Motor neuron (in vitro differentiated cells): Measurements from ENCODE around the gene LBX1. TPM values are rescaled to one million over a fixed set of nuclear protein-coding genes. Genes with fewer than 3 reads are reported as not detected.
A peak's percentile ranks its signal among the peaks of the same experiment; 100 is the strongest.

Experiments
- ATAC-seq, 8 experiments: fragments of 200-7000 bp; cut with Tn5 transposase; replicated peaks in 6 of 8; 2 replicates each; pipeline ENCODE4 v1.8.0; 2021; ENCODE audit warnings: mild to moderate bottlenecking in 8 of 8, moderate library complexity in 8 of 8
- H3K27ac ChIP-seq, 2 donors: fragments of 250-450 bp; sonication (Bioruptor Pico); 2 replicates each; pipeline ENCODE4 v1.9.0; 2021; ENCODE audit warnings: antibody characterized with exemption in 2 of 2, mild to moderate bottlenecking in 2 of 2, moderate library complexity in 1 of 2
- H3K4me1 ChIP-seq, 2 donors: fragments of 250-450 bp; sonication (Bioruptor Pico); replicated peaks in 1 of 2; 2 replicates each; pipeline ENCODE4 v1.6.1; 2021; ENCODE audit warnings: antibody characterized with exemption in 2 of 2, mild to moderate bottlenecking in 2 of 2, moderate library complexity in 1 of 2
- H3K4me3 ChIP-seq, 5 donors: fragments of 250-450 bp; sonication (Bioruptor Pico); 2 replicates each; pipeline ENCODE4 v1.9.0; 2021; ENCODE audit warnings: antibody characterized with exemption in 5 of 5, mild to moderate bottlenecking in 5 of 5, moderate library complexity in 4 of 5
- WGBS, 10 experiments: fragments of 450-650 bp; shearing (Covaris generic); methylation state at CpG; one replicate each; pipeline ENCODE4 v1.0.0; 2022; 5-methylcytosine and 5-hydroxymethylcytosine counted together
- in situ Hi-C, 9 experiments: fragments of 400-800 bp; cut with MboI; loops; one replicate each; pipeline ENCODE4 v1.15.0; 2021; ENCODE audit warnings: low sequenced_read_pairs in 9 of 9, low pct_unique_long_range_greater_than_20kb in 2 of 9; ENCODE audit not compliant: unreplicated experiment in 9 of 9
- total RNA-seq, 8 experiments: library from RNA; unstranded; fragments of 300-600 nt; gene quantifications; 2 replicates each; pipeline versions ENCODE4 v1.2.3 to v1.2.4, GENCODE V29; 2022

LBX1 gene
- total RNA-seq, 8 experiments from 2014 or later: 0.29 to 58.6 (median 1.8) TPM

DNA sequence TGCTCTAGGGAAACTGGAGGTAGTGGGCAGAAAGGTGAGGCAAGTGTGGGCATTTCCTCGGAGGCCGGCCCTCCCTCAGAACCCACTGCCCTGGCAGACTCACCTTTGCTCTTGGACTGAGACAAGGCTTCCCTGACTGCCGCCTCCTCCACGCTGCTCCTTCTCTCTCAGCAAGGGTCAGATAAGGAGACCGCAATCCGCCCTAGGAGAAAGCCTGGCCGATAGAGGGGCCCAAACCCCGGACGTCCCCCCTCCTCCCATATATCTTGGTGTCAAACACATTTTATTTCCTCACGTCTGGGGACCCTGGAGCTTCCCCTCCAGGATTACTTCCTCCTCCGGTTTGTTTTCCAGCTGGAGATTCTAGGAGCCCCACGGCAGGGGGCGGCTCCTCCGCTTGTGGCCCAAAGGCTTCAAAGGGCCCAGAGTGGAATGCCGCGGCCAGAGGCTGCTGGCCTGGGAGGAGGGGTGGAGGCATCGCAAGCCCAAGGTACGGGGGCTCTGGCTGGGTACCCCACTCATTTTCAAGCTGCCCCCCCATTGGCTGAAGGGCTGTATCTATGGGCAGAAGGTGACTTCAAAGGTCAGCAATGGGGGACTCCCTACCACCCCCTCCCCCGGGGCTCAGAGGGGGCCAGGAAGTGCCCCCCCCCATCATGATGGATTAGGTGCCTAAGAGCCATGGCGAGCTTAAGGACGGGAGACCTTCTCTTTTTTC lies 31.7 kb upstream of the LBX1 start:
- WGBS, 10 experiments: 23 to 93% (median 75%) methylated on average over 3 to 9 of the region's 21 CpGs; no CpG with 5 or more reads in 6 of the 10 experiments
- peaks cover 22 to 52% of the 10 kb centered on the region in 2 donors for H3K4me1 ChIP-seq
- no peak overlapping the region for H3K27ac ChIP-seq
- in situ Hi-C loops: no loop called here
- no peak for ATAC-seq
- no peak overlapping the region for H3K4me3 ChIP-seq

- WGBS, 10 experiments: 33 to 100% (median 87%) methylated on average over 1 to 4 of the region's 4 CpGs; no CpG with 5 or more reads in 2 of the 10 experiments
Observed at GRCh38 chr10:101258179-101258885, 29.1 kb upstream of the LBX1 start.

GRCh38 chr10:101257491-101257890 lies 28.2 kb upstream of the LBX1 start:
- Histone ChIP-seq H3K4me3 (no peak overlapping the region), H3K4me1 (peaks cover 17 to 36% of the 10 kb centered on the region in 2 donors), H3K27ac (no peak overlapping the region)
- in situ Hi-C loops: no loop called here
- no peak for ATAC-seq
- 40 to 93% (median 83%) methylated on average over 2 to 4 of the region's 4 CpGs; no CpG with 5 or more reads in 1 of the 10 experiments for WGBS, 10 experiments

More at GRCh38 chr10:101258179-101258885, 29.1 kb upstream of the LBX1 start:
- peaks cover 22 to 45% of the 10 kb centered on the region in 2 donors for H3K4me1 ChIP-seq
- ATAC-seq: peak in 1 of 8 experiments; percentile 58
- no peak overlapping the region for H3K27ac ChIP-seq
- in situ Hi-C loops: no loop called here
- no peak overlapping the region for H3K4me3 ChIP-seq

DNA sequence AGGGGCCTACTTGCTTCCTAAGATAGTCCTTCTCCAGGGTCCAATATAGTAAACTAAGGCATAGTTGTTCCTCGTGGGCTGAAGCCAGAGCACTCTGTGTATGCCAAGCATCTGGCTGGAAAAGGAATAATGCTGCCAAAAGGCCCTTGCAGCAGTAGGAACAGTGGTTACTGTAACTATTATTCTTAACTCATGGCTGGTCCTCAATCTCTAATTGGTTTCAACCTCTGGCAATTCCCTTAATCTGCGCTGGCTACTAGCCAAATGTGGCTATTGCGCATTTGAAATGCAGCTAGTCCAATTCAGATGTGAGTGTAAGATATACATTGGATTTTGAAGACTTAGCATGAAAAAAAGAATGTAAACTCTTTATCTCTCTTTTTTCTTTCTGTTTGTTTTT lies 27.8 kb upstream of the LBX1 start:
- WGBS, 10 experiments: 8 to 100% (median 59%) methylated on average over 1 to 3 of the region's 3 CpGs; no CpG with 5 or more reads in 2 of the 10 experiments

DNA sequence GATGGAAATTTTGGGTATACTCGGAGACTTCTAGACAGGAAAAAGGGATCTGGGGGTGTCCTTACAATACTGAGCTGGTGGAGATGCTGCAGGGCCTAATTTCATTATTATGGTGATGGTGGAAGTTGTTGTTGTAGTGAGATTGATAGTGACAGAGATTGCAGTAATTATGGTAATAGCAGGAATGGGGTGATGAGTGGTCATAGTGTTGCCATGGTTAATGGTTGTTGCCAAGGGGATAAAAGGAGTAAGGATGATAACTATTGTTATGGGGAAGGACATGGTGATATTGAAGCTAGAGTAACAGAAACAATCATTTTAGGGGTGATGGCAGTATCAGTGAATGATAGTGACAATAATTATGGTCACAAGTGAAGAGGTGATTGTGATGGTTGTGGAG lies 27.1 kb upstream of the LBX1 start:
- Histone ChIP-seq H3K27ac (peak overlapping the region in 1 of 2 donors; percentile 56), H3K4me1 (peaks cover 13 to 25% of the 10 kb centered on the region in 2 donors), H3K4me3 (no peak overlapping the region)
- in situ Hi-C loops: no loop called here
- peak in 4 of 8 experiments; percentile 54 to 70 (median 62) for ATAC-seq
- 20 to 60% (median 42%) methylated on average over 1 of the region's 1 CpG; no CpG with 5 or more reads in 4 of the 10 experiments for WGBS, 10 experiments

More for the DNA sequence above, 27.8 kb upstream of the LBX1 start:
- Histone ChIP-seq H3K4me1 (peaks cover 17 to 32% of the 10 kb centered on the region in 2 donors), H3K27ac (no peak overlapping the region), H3K4me3 (no peak overlapping the region)
- ATAC-seq: peak in 1 of 8 experiments; percentile 78
- in situ Hi-C loops: no loop called here

DNA sequence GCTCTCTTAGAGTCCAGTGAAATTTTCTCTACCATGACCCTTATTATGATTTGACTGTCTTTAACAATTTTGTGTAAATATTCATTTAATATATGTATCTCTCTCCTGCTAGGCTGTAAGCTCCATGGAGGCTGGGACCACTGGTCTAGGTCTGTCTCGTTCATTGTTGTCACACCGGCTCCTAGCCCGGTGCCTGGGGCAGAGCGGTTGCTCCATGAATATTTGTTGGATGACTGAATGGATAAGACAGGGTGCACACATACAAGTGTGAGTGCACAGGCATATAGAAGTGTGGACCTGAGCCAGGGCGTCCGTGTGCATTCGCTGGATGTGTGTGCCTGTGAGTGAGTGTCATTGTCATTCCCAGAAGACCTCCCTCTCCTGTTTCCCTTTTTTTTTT lies 20.9 kb upstream of the LBX1 start:
- 50 to 90% (median 80%) methylated on average over 1 to 6 of the region's 7 CpGs; no CpG with 5 or more reads in 3 of the 10 experiments for WGBS, 10 experiments
- Histone ChIP-seq H3K4me3 (no peak overlapping the region), H3K27ac (peak overlapping the region in 1 of 2 donors; percentile 27), H3K4me1 (peaks cover 7 to 20% of the 10 kb centered on the region in 2 donors)
- peak in 1 of 8 experiments; percentile 22 for ATAC-seq
- in situ Hi-C loops: no loop called here

GRCh38 chr10:101249171-101249581 lies 19.9 kb upstream of the LBX1 start:
- Histone ChIP-seq H3K4me1 (peaks cover 12 to 25% of the 10 kb centered on the region in 2 donors), H3K27ac (peak overlapping the region in 1 of 2 donors; percentile 27), H3K4me3 (no peak overlapping the region)
- ATAC-seq: peak; percentile 6 to 90 (median 82)
- WGBS, 10 experiments: 31 to 80% (median 50%) methylated on average over 1 to 7 of the region's 15 CpGs; no CpG with 5 or more reads in 4 of the 10 experiments
- in situ Hi-C loops: loop anchor here in 1 of 9 experiments (25.0 kb wide), 1 partner anchor 213 kb away; no protein-coding TSS in a partner anchor

DNA sequence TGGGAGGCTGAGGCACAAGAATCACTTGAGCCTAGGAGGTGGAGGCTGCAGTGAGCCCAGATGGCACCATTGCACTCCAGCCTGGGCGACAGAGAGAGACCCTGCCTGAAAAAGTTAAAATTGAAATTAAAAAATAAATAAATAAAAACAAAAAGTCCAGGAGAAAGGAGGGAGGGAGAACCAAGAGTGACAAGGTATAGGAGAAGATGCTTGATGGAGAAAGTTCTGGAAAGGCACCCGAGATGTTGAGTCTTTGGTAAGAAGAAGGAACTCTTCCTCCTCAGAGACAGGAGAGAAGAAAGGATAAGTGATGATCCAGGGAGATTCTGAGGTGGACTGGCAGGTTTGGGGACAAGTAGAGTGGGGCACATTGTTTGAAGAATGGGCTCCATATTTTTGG lies 17.4 kb upstream of the LBX1 start:
- H3K27ac ChIP-seq: no peak overlapping the region
- 52 to 100% (median 63%) methylated on average over 1 to 2 of the region's 2 CpGs; no CpG with 5 or more reads in 1 of the 10 experiments for WGBS, 10 experiments
- ATAC-seq: no peak
- in situ Hi-C loops: loop anchor here in 1 of 9 experiments (25.0 kb wide), 1 partner anchor 216 kb away; no protein-coding TSS in a partner anchor
- no peak overlapping the region for H3K4me3 ChIP-seq
- peaks cover 12 to 25% of the 10 kb centered on the region in 2 donors for H3K4me1 ChIP-seq

DNA sequence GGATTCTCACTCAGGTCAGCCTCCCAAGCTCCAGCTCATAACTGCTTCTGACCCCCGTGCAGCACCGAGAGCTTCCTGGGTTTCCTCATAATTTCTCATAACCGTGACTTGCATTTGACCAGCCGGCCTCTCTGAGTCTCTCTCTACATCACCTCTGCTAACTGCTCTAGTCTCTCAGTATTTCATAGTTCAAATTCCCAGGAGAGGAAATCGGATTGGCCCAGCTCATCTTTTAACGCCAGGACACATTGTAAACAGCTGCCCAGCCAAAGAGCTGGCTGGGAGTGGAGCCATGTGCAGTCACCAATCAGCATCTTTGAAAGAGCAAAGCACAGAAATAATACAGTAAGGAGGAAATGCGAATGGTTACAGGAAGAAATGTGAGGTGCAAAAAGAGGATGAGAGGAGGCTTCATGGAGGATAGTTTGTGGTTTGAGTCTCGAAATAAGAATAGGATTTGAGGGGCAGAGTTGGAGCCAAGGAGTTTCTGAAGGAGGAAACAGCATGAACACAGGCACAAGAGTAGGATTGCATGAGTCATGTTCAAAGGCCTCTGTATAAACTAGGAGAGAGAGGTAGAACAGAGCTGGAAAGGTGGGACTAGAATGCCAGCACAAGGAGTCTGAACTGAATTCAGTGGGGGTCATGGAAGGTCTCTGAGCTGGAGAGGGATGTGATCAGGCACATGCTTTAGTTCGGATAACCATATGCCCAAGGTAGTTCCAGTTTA lies 15.2 kb upstream of the LBX1 start:
- in situ Hi-C loops: loop anchor here in 1 of 9 experiments (25.0 kb wide), 1 partner anchor 218 kb away; no protein-coding TSS in a partner anchor
- Histone ChIP-seq H3K27ac (peak overlapping the region in 1 of 2 donors; percentile 33), H3K4me1 (peaks cover 12 to 18% of the 10 kb centered on the region in 2 donors), H3K4me3 (no peak overlapping the region)
- ATAC-seq: peak in 7 of 8 experiments; percentile 29 to 82 (median 69)
- WGBS, 10 experiments: 16 to 84% (median 55%) methylated on average over 2 to 9 of the region's 9 CpGs; no CpG with 5 or more reads in 1 of the 10 experiments

DNA sequence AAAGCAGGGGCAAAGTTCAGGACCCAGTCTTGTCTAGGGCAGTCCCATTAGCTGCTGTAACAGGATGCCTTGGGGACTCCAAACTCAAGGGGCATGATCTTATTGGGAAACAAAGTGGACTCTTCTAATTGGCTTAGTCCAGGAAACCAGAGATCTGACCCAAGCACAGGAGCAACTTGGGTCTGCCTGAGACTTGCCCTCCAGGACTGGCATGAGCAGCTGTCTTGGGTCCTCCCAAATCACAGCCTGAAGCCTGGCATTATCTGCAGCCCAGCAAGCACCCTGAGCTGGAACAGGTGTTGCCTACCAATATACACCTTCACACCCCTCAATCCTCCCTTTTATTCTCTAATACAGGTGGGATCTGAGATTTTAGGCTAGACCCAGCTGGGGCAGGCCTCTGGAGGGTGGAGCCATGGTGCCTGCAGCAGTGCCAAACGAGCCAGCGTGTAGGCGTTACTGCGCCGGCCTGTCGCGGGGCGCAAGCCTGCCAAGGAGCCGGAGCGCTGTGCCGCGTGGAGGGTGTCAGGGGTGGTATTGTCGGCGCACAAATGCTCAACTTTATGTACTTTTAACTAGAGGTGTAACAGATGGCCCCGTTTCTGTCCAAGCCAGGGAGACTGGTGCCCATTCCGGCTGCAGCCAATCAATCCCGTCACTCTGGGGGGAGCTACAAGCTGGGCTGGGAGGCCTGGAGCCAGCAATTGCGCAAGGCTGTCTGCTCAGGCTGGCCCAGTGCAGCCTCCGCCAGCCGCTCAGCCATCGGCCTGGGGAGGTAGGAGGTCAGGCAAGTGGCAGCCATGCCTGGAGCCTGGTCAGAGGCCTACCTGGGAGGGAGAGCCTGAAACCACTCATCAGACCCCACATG lies 12.8 kb upstream of the LBX1 start:
- Histone ChIP-seq H3K4me1 (peaks cover 5% of the 10 kb centered on the region in 2 donors), H3K4me3 (no peak overlapping the region), H3K27ac (no peak overlapping the region)
- WGBS, 10 experiments: 40 to 83% (median 80%) methylated on average over 1 of the region's 21 CpGs; no CpG with 5 or more reads in 7 of the 10 experiments
- ATAC-seq: peak in 1 of 8 experiments; percentile 28
- in situ Hi-C loops: loop anchor here in 1 of 9 experiments (25.0 kb wide), 1 partner anchor 220 kb away; no protein-coding TSS in a partner anchor

- H3K4me1 ChIP-seq: peaks cover 2 to 8% of the 10 kb centered on the region in 2 donors
- no peak overlapping the region for H3K27ac ChIP-seq
- in situ Hi-C loops: loop anchor here in 1 of 9 experiments (25.0 kb wide), 1 partner anchor 224 kb away; no protein-coding TSS in a partner anchor
- peak in 5 of 8 experiments; percentile 8 to 56 (median 43) for ATAC-seq
- WGBS, 10 experiments: 0 to 98% (median 2%) methylated on average over 1 to 10 of the region's 24 CpGs; no CpG with 5 or more reads in 3 of the 10 experiments
- H3K4me3 ChIP-seq: no peak overlapping the region
Observed at GRCh38 chr10:101238732-101239105, 9.5 kb upstream of the LBX1 start.
